GM19099 (cell line): ENCODE data around the gene CHKA.

Experiments used
- POLR2A ChIP-seq: IDR thresholded peaks from 3 replicates; pipeline ENCODE4 v1.6.1; 2011; ENCODE audit warnings: low read depth; ENCODE audit not compliant: insufficient read length; ENCODE audit errors: extremely low read depth

Gene CHKA

GRCh38 chr11:68148071-68148805 is 27.1 kb upstream of the CHKA start:
- TF ChIP-seq POLR2A, result no peak

- TF ChIP-seq POLR2A, result no peak
These were observed 25.7 kb upstream of the CHKA start for GRCh38 chr11:68146704-68147474.

GRCh38 chr11:68146010-68146540 is 24.9 kb upstream of the CHKA start:
- no peak for TF ChIP-seq POLR2A

GRCh38 chr11:68145120-68145866 is 24.1 kb upstream of the CHKA start:
- TF ChIP-seq POLR2A, result no peak

- TF ChIP-seq POLR2A, result no peak
These were observed 22.1 kb upstream of the CHKA start for GRCh38 chr11:68143310-68143689.

GRCh38 chr11:68142441-68143309 is 21.5 kb upstream of the CHKA start:
- no peak for TF ChIP-seq POLR2A

GRCh38 chr11:68142028-68142412 is 20.8 kb upstream of the CHKA start:
- TF ChIP-seq POLR2A, result no peak

- no peak for TF ChIP-seq POLR2A
These were observed 20.2 kb upstream of the CHKA start for GRCh38 chr11:68141246-68142027.

GRCh38 chr11:68140496-68141245 is 19.5 kb upstream of the CHKA start:
- no peak for TF ChIP-seq POLR2A

- TF ChIP-seq POLR2A, result no peak
These were observed 17.0 kb upstream of the CHKA start for GRCh38 chr11:68138237-68138636.

- TF ChIP-seq POLR2A, result no peak
These were observed 16.6 kb upstream of the CHKA start for GRCh38 chr11:68137833-68138232.

- TF ChIP-seq POLR2A, result no peak
These were observed 15.7 kb upstream of the CHKA start for GRCh38 chr11:68136866-68137265.

GRCh38 chr11:68135161-68135560 is 14.0 kb upstream of the CHKA start:
- no peak for TF ChIP-seq POLR2A
